Endothelial cell of umbilical vein (primary cell): Measurements from ENCODE around the gene NEDD4L.

Experiments used
- EZH2 ChIP-seq: IDR thresholded peaks from 2 replicates; pipeline ENCODE4 v1.6.1; 2012; ENCODE audit warnings: borderline replicate concordance, low read depth, mild to moderate bottlenecking, moderate library complexity, low read length, inconsistent platforms; ENCODE audit not compliant: severe bottlenecking
- FOS ChIP-seq: IDR thresholded peaks from 2 replicates; pipeline ENCODE4 v1.6.1; 2011; ENCODE audit warnings: mild to moderate bottlenecking, low read length, moderate library complexity, borderline replicate concordance; ENCODE audit not compliant: insufficient read depth
- GATA2 ChIP-seq: IDR thresholded peaks from 2 replicates; pipeline ENCODE4 v1.7.0; 2011; ENCODE audit warnings: low read depth, mild to moderate bottlenecking, moderate library complexity, mixed read lengths, low read length; ENCODE audit not compliant: insufficient read length, insufficient read depth
- MYC ChIP-seq: IDR thresholded peaks from one replicate; pipeline ENCODE4 v1.6.1; 2011; ENCODE audit warnings: mild to moderate bottlenecking, low read depth, low read length
- POLR2A ChIP-seq: IDR thresholded peaks from 2 replicates; pipeline ENCODE4 v1.6.1; 2012; ENCODE audit warnings: low read depth, mild to moderate bottlenecking, control low read depth, low read length
- POLR2AphosphoS5 ChIP-seq: IDR thresholded peaks from 2 replicates; pipeline ENCODE4 v1.6.1; 2012; ENCODE audit warnings: low read depth, mild to moderate bottlenecking, control low read depth, low read length, moderate library complexity; ENCODE audit not compliant: insufficient read depth
- TF ChIP-seq, protein P1 (sequence below), 2 donors: IDR thresholded peaks; 1 replicate in 1 of 2; 2 replicates in 1 of 2; pipeline ENCODE4 v1.5.1; 2011; ENCODE audit warnings: low read length in 2 of 2, mild to moderate bottlenecking in 2 of 2, moderate library complexity in 2 of 2, control low read depth in 1 of 2, inconsistent platforms in 1 of 2, low read depth in 1 of 2; ENCODE audit not compliant: insufficient read depth in 1 of 2; ENCODE audit errors: extremely low read depth in 1 of 2

GRCh38 chr18:58359218-58359617 is 315.2 kb downstream of the NEDD4L start:
- TF ChIP-seq, protein P1, sequence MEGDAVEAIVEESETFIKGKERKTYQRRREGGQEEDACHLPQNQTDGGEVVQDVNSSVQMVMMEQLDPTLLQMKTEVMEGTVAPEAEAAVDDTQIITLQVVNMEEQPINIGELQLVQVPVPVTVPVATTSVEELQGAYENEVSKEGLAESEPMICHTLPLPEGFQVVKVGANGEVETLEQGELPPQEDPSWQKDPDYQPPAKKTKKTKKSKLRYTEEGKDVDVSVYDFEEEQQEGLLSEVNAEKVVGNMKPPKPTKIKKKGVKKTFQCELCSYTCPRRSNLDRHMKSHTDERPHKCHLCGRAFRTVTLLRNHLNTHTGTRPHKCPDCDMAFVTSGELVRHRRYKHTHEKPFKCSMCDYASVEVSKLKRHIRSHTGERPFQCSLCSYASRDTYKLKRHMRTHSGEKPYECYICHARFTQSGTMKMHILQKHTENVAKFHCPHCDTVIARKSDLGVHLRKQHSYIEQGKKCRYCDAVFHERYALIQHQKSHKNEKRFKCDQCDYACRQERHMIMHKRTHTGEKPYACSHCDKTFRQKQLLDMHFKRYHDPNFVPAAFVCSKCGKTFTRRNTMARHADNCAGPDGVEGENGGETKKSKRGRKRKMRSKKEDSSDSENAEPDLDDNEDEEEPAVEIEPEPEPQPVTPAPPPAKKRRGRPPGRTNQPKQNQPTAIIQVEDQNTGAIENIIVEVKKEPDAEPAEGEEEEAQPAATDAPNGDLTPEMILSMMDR (IDR thresholded peaks at IDR 0.05; ENCODE audit: extremely low read depth in 1 of 2, insufficient read depth in 1 of 2, low read depth in 1 of 2, low read length in 2 of 2) = no peak
- TF ChIP-seq POLR2AphosphoS5 (no peak), POLR2A (no peak), MYC (no peak), EZH2 (no peak), GATA2 (no peak), FOS (no peak)
